Loucy (cell line): Measurements from ENCODE around the gene BCAS3.

ENCODE experiments used
- H2AFZ ChIP-seq: fragments of 200-600 bp; sonication (generic); 2 replicates; pipeline ENCODE4 v1.6.0; 2016; ENCODE audit warnings: antibody characterized with exemption, mild to moderate bottlenecking, low read length, moderate library complexity
- H3F3A ChIP-seq: fragments of 200-600 bp; 2 replicates; pipeline ENCODE4 v1.6.0; 2016; ENCODE audit warnings: antibody characterized with exemption, low read depth, mild to moderate bottlenecking
- H3K27me3 ChIP-seq: fragments of 200-600 bp; sonication (generic); 2 replicates; pipeline ENCODE4 v1.6.1; 2014; ENCODE audit warnings: low read length, mild to moderate bottlenecking; ENCODE audit not compliant: insufficient read depth, poor library complexity, severe bottlenecking
- H3K36me3 ChIP-seq: fragments of 200-600 bp; sonication (generic); 2 replicates; pipeline ENCODE4 v1.6.1; 2016; ENCODE audit warnings: low read length; ENCODE audit not compliant: insufficient read depth
- H3K4me1 ChIP-seq: fragments of 200-600 bp; sonication (generic); 2 replicates; pipeline ENCODE4 v1.5.1; 2014; ENCODE audit warnings: low read length, mild to moderate bottlenecking; ENCODE audit not compliant: insufficient read depth, poor library complexity, severe bottlenecking
- H3K4me2 ChIP-seq: fragments of 200-600 bp; sonication (generic); 2 replicates; pipeline ENCODE4 v1.6.0; 2014; ENCODE audit warnings: antibody characterized with exemption, low read length, low read depth, mild to moderate bottlenecking; ENCODE audit not compliant: poor library complexity, severe bottlenecking
- H3K4me3 ChIP-seq: fragments of 200-600 bp; sonication (generic); 2 replicates; pipeline ENCODE4 v1.5.1; 2014; ENCODE audit warnings: low read length, mild to moderate bottlenecking, mixed read lengths; ENCODE audit not compliant: poor library complexity, severe bottlenecking
- H3K79me2 ChIP-seq: fragments of 200-600 bp; sonication (generic); 2 replicates; pipeline ENCODE4 v1.6.1; 2014; ENCODE audit warnings: low read length; ENCODE audit not compliant: insufficient read depth
- H3K9ac ChIP-seq: fragments of 200-600 bp; sonication (generic); 2 replicates; pipeline ENCODE4 v1.6.0; 2014; ENCODE audit warnings: mild to moderate bottlenecking, low read depth, low read length, moderate library complexity; ENCODE audit not compliant: poor library complexity, severe bottlenecking
- H3K9me2 ChIP-seq: fragments of 200-600 bp; sonication (generic); replicated peaks from 2 replicates; pipeline ENCODE4 v1.6.1; 2016; ENCODE audit warnings: low read depth, low read length, mixed read lengths
- H3K9me3 ChIP-seq: fragments of 200-600 bp; sonication (generic); 2 replicates; pipeline ENCODE4 v1.6.1; 2014; ENCODE audit warnings: mild to moderate bottlenecking, antibody characterized with exemption, low read length, low read depth; ENCODE audit not compliant: insufficient read depth
- H4K20me1 ChIP-seq: fragments of 200-600 bp; sonication (generic); 2 replicates; pipeline ENCODE4 v1.6.0; 2014; ENCODE audit warnings: antibody characterized with exemption, low read length, mild to moderate bottlenecking; ENCODE audit not compliant: insufficient read depth, poor library complexity, severe bottlenecking
- EZH2phosphoT487 ChIP-seq: fragments of 200-600 bp; IDR thresholded peaks from 2 replicates; pipeline ENCODE4 v1.6.1; 2018; ENCODE audit warnings: antibody characterized with exemption, mild to moderate bottlenecking, moderate library complexity, borderline replicate concordance
- TF ChIP-seq, protein P1 (sequence below): fragments of 200-600 bp; sonication (generic); conservative IDR thresholded peaks from 2 replicates; pipeline ENCODE4 v1.5.1; 2014; ENCODE audit warnings: mild to moderate bottlenecking, antibody characterized with exemption, low read length

Gene BCAS3

GRCh38 chr17:61057257-61057656, 379.6 kb downstream of the BCAS3 start:
- Histone ChIP-seq H3K36me3 (no peaks in the 10 kb centered on the region), H3K4me2 (no peak overlapping the region), H3K79me2 (no peaks in the 10 kb centered on the region), H3F3A (no peaks in the 10 kb centered on the region), H3K9me2 (no peaks in the 10 kb centered on the region), H2AFZ (no peak overlapping the region), H3K4me3 (no peak overlapping the region), H3K9ac (no peak overlapping the region), H3K9me3 (no peaks in the 10 kb centered on the region), H3K4me1 (peaks cover 8% of the 10 kb centered on the region), H4K20me1 (no peaks in the 10 kb centered on the region), H3K27me3 (no peaks in the 10 kb centered on the region)
- TF ChIP-seq, protein P1, sequence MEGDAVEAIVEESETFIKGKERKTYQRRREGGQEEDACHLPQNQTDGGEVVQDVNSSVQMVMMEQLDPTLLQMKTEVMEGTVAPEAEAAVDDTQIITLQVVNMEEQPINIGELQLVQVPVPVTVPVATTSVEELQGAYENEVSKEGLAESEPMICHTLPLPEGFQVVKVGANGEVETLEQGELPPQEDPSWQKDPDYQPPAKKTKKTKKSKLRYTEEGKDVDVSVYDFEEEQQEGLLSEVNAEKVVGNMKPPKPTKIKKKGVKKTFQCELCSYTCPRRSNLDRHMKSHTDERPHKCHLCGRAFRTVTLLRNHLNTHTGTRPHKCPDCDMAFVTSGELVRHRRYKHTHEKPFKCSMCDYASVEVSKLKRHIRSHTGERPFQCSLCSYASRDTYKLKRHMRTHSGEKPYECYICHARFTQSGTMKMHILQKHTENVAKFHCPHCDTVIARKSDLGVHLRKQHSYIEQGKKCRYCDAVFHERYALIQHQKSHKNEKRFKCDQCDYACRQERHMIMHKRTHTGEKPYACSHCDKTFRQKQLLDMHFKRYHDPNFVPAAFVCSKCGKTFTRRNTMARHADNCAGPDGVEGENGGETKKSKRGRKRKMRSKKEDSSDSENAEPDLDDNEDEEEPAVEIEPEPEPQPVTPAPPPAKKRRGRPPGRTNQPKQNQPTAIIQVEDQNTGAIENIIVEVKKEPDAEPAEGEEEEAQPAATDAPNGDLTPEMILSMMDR: no peak
- no peak for TF ChIP-seq EZH2phosphoT487

GRCh38 chr17:61058066-61058465, 380.4 kb downstream of the BCAS3 start:
- no peak overlapping the region for H3K9ac ChIP-seq
- H3K27me3 ChIP-seq: no peaks in the 10 kb centered on the region
- H2AFZ ChIP-seq: no peak overlapping the region
- no peaks in the 10 kb centered on the region for H3K36me3 ChIP-seq
- H3K4me2 ChIP-seq: no peak overlapping the region
- H3K79me2 ChIP-seq: no peaks in the 10 kb centered on the region
- H3K9me2 ChIP-seq: no peaks in the 10 kb centered on the region
- H3F3A ChIP-seq: no peaks in the 10 kb centered on the region
- no peak for TF ChIP-seq EZH2phosphoT487
- TF ChIP-seq, protein P1: no peak
- H4K20me1 ChIP-seq: no peaks in the 10 kb centered on the region
- no peak overlapping the region for H3K4me3 ChIP-seq
- H3K4me1 ChIP-seq: peaks cover 8% of the 10 kb centered on the region
- no peaks in the 10 kb centered on the region for H3K9me3 ChIP-seq

DNA sequence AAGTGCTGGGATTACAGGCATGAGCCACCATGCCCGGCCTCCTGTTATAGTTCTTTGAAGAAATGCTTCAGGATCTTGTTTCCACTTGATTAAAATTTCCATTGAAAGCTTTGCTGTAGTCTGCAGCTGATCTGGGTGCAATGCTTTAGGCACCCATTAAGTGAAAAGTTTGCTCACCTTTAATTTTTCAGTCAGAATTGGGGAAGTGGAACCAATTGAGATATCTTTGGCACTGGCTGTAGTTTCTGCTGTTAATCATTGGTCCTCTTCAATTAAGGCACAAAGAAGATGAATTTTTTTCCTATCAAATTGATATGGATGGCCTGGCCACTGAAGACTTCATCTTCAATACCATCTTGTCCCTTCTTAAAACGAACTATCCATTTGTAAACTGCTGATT, 385.9 kb downstream of the BCAS3 start:
- H3K4me2 ChIP-seq: no peak overlapping the region
- TF ChIP-seq EZH2phosphoT487: no peak
- TF ChIP-seq, protein P1: no peak
- no peaks in the 10 kb centered on the region for H3K9me3 ChIP-seq
- H3K79me2 ChIP-seq: no peaks in the 10 kb centered on the region
- H3K4me1 ChIP-seq: peaks cover 17% of the 10 kb centered on the region
- H3K9ac ChIP-seq: no peak overlapping the region
- no peaks in the 10 kb centered on the region for H3K36me3 ChIP-seq
- no peak overlapping the region; the same call in 1 of the 2 replicates for H2AFZ ChIP-seq
- no peaks in the 10 kb centered on the region for H3K27me3 ChIP-seq
- no peaks in the 10 kb centered on the region for H4K20me1 ChIP-seq
- H3F3A ChIP-seq: no peaks in the 10 kb centered on the region
- no peak overlapping the region for H3K4me3 ChIP-seq
- H3K9me2 ChIP-seq: no peaks in the 10 kb centered on the region
